GM12878 (cell line): ENCODE data around the gene PLSCR4. TPM values are rescaled to one million over a fixed set of nuclear protein-coding genes. Genes with fewer than 3 reads are reported as not detected.

ENCODE experiments used
- CEBPB ChIP-seq, 2 experiments: fragments of 150-350 bp in 1 of 2; IDR thresholded peaks; 2 replicates each; pipeline ENCODE4 v1.6.1; 2012 to 2014; ENCODE audit warnings: low read depth in 2 of 2, low read length in 2 of 2, borderline replicate concordance in 1 of 2, inconsistent platforms in 1 of 2
- CHD4 ChIP-seq: fragments of 200-600 bp; sonication (generic); IDR thresholded peaks from 2 replicates; pipeline ENCODE4 v1.6.1; 2016; ENCODE audit warnings: mild to moderate bottlenecking
- EZH2 ChIP-seq: IDR thresholded peaks from 2 replicates; pipeline ENCODE4 v1.6.1; 2012; ENCODE audit warnings: low read depth, mild to moderate bottlenecking, control low read depth, inconsistent platforms, low read length, borderline replicate concordance; ENCODE audit not compliant: control insufficient read depth
- JUND ChIP-seq: IDR thresholded peaks from 2 replicates; pipeline ENCODE4 v1.6.1; 2012; ENCODE audit warnings: low read depth, mild to moderate bottlenecking, low read length, improper control_type of control experiment, moderate library complexity
- polyA plus RNA-seq, 11 experiments: library from polyadenylated mRNA; depleted of rRNA in 4 of 11; unstranded in 6 of 11; stranded (reverse) in 5 of 11; fragments of >200 nt; fragmentation: Nextera tagmentation in 4 of 11; fragmentation: Illumina TruSeq in 1 of 11; extraction: Ambion mirVana in 4 of 11; extraction: Trizol in 1 of 11; gene quantifications; 1 replicate in 1 of 11; 2 replicates in 10 of 11; pipeline versions ENCODE4 v1.2.1 to v1.2.3, GENCODE V29; 2011 to 2016; ENCODE audit warnings: inconsistent platforms in 2 of 11, missing spikeins in 2 of 11, low read depth in 1 of 11
- total RNA-seq, 4 experiments: library from RNA; depleted of rRNA in 3 of 4; stranded (reverse); fragments of >200 nt in 3 of 4; fragmentation: Illumina TruSeq in 1 of 4; extraction: Trizol in 1 of 4; gene quantifications; 2 replicates each; pipeline versions ENCODE4 v1.2.1 to v1.2.3, GENCODE V29; 2013 to 2021
- TF ChIP-seq, protein P1 (sequence below): IDR thresholded peaks from 2 replicates; pipeline ENCODE4 v1.6.1; 2012; ENCODE audit warnings: low read depth, low read length, improper control_type of control experiment
- TF ChIP-seq, protein P2 (sequence below): IDR thresholded peaks from 2 replicates; pipeline ENCODE4 v1.6.1; 2012; ENCODE audit warnings: improper control_type of control experiment, low read depth, low read length; ENCODE audit not compliant: insufficient replicate concordance
- TF ChIP-seq, protein P3 (sequence below): IDR thresholded peaks from 2 replicates; pipeline ENCODE4 v1.6.1; 2012; ENCODE audit warnings: low read depth, low read length, improper control_type of control experiment

Gene PLSCR4
- total and polyA plus RNA-seq, 10 of the 15 experiments (the other 5 are each of a cell fraction or from before 2014, with no cell fraction given), result 0.02 TPM; not detected in 9

DNA sequence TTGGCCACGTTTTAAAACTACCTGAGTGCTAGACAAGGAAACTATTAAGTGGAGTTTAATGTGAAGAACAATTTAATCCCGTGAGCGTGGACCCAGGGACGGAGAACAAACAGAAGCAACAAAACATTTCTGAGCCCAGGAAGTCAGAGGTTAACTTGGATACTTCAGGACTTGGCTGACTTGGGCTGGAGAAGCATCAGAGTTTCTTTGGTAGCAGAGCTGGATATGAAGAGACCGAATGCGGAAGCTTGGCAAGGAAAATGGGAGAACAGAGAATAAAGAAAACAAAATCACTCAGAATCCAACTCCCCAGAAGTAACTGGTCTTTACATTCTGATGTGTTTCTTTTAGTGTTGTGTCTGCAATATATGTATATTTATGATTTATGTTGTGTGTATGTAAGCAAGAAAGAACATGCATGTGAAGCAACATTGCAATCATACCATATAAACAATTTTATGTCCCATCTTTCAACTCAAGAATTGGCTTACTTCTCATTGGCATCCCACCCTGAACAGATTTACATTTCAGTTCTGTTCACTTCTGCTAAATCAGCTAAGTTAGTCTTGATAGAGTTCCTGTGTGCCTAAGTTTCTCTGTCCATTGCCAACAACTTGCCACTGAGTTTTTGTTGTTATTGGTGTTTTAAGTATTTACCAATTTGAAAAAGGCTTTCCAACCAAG, 72.8 kb downstream of the PLSCR4 start (continued):
- TF ChIP-seq, protein P1, sequence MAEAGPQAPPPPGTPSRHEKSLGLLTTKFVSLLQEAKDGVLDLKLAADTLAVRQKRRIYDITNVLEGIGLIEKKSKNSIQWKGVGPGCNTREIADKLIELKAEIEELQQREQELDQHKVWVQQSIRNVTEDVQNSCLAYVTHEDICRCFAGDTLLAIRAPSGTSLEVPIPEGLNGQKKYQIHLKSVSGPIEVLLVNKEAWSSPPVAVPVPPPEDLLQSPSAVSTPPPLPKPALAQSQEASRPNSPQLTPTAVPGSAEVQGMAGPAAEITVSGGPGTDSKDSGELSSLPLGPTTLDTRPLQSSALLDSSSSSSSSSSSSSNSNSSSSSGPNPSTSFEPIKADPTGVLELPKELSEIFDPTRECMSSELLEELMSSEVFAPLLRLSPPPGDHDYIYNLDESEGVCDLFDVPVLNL, result no peak
- TF ChIP-seq CEBPB (IDR thresholded peaks at IDR 0.05; ENCODE audit: borderline replicate concordance in 1 of 2, low read depth in 2 of 2, low read length in 2 of 2) (no peak), JUND (no peak), CHD4 (no peak), EZH2 (no peak)
- TF ChIP-seq, protein P2, sequence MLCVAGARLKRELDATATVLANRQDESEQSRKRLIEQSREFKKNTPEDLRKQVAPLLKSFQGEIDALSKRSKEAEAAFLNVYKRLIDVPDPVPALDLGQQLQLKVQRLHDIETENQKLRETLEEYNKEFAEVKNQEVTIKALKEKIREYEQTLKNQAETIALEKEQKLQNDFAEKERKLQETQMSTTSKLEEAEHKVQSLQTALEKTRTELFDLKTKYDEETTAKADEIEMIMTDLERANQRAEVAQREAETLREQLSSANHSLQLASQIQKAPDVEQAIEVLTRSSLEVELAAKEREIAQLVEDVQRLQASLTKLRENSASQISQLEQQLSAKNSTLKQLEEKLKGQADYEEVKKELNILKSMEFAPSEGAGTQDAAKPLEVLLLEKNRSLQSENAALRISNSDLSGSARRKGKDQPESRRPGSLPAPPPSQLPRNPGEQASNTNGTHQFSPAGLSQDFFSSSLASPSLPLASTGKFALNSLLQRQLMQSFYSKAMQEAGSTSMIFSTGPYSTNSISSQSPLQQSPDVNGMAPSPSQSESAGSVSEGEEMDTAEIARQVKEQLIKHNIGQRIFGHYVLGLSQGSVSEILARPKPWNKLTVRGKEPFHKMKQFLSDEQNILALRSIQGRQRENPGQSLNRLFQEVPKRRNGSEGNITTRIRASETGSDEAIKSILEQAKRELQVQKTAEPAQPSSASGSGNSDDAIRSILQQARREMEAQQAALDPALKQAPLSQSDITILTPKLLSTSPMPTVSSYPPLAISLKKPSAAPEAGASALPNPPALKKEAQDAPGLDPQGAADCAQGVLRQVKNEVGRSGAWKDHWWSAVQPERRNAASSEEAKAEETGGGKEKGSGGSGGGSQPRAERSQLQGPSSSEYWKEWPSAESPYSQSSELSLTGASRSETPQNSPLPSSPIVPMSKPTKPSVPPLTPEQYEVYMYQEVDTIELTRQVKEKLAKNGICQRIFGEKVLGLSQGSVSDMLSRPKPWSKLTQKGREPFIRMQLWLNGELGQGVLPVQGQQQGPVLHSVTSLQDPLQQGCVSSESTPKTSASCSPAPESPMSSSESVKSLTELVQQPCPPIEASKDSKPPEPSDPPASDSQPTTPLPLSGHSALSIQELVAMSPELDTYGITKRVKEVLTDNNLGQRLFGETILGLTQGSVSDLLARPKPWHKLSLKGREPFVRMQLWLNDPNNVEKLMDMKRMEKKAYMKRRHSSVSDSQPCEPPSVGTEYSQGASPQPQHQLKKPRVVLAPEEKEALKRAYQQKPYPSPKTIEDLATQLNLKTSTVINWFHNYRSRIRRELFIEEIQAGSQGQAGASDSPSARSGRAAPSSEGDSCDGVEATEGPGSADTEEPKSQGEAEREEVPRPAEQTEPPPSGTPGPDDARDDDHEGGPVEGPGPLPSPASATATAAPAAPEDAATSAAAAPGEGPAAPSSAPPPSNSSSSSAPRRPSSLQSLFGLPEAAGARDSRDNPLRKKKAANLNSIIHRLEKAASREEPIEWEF, result no peak
- TF ChIP-seq, protein P3, sequence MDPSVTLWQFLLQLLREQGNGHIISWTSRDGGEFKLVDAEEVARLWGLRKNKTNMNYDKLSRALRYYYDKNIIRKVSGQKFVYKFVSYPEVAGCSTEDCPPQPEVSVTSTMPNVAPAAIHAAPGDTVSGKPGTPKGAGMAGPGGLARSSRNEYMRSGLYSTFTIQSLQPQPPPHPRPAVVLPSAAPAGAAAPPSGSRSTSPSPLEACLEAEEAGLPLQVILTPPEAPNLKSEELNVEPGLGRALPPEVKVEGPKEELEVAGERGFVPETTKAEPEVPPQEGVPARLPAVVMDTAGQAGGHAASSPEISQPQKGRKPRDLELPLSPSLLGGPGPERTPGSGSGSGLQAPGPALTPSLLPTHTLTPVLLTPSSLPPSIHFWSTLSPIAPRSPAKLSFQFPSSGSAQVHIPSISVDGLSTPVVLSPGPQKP, result no peak
